C4-2B (cell line): ENCODE measurements around the gene KCNK1.

ENCODE experiments used
- CTCF ChIP-seq: fragments of 450-650 bp; conservative IDR thresholded peaks from 2 replicates; pipeline ENCODE4 v1.5.1; 2017; ENCODE audit warnings: mild to moderate bottlenecking
- ZFX ChIP-seq: fragments of 450-650 bp; IDR thresholded peaks from 2 replicates; pipeline ENCODE4 v1.6.1; 2017

- TF ChIP-seq CTCF (no peak), ZFX (no peak)
These were observed 14.9 kb upstream of the KCNK1 start for GRCh38 chr1:233598891-233599541.
